ENCODE measurements around the gene RALGAPA2. TPM values are rescaled to one million over a fixed set of nuclear protein-coding genes. Genes with fewer than 3 reads are reported as not detected.

RALGAPA2 gene
- 24.8 and 35.1 TPM in 2 replicates for total RNA-seq

GRCh38 chr20:20712474-20713243 lies at the start of gene RALGAPA2:
RALGAPA2 (minus strand) TSS chr20:20712644; CDS start chr20:20712480, 164 bp downstream.
- TF ChIP-seq CTCF (IDR thresholded peaks at IDR 0.05; ENCODE audit: insufficient read depth, low read length, poor library complexity, severe bottlenecking), result no peak
- DNase-seq (ENCODE audit: low read depth), result peak; percentile 94
- Histone ChIP-seq H3K36me3 (ENCODE audit: control insufficient read depth, insufficient read depth, low read length) (no peaks in the 10 kb centered on the region), H3K4me3 (ENCODE audit: low read depth, low read length) (peak within 1 kb of the TSS; percentile 90), H3K27me3 (ENCODE audit: control insufficient read depth, insufficient read depth, low read length) (no peaks in the 10 kb centered on the region)

GRCh38 chr20:20761301-20761700 lies 48.9 kb upstream of the RALGAPA2 start:
- TF ChIP-seq CTCF (IDR thresholded peaks at IDR 0.05; ENCODE audit: insufficient read depth, low read length, poor library complexity, severe bottlenecking), result no peak
- DNase-seq (ENCODE audit: low read depth), result no peak
- no peaks in the 10 kb centered on the region for H3K27me3 ChIP-seq (ENCODE audit: control insufficient read depth, insufficient read depth, low read length)
- H3K36me3 ChIP-seq (ENCODE audit: control insufficient read depth, insufficient read depth, low read length), result no peaks in the 10 kb centered on the region
- no peak overlapping the region for H3K4me3 ChIP-seq (ENCODE audit: low read depth, low read length)

- Histone ChIP-seq H3K27me3 (ENCODE audit: control insufficient read depth, insufficient read depth, low read length) (no peaks in the 10 kb centered on the region), H3K36me3 (ENCODE audit: control insufficient read depth, insufficient read depth, low read length) (no peaks in the 10 kb centered on the region), H3K4me3 (ENCODE audit: low read depth, low read length) (no peak overlapping the region)
- DNase-seq (ENCODE audit: low read depth), result no peak
- TF ChIP-seq CTCF (IDR thresholded peaks at IDR 0.05; ENCODE audit: insufficient read depth, low read length, poor library complexity, severe bottlenecking), result no peak
These were observed 46.7 kb upstream of the RALGAPA2 start for GRCh38 chr20:20759132-20759531.

- no peaks in the 10 kb centered on the region for H3K36me3 ChIP-seq (ENCODE audit: control insufficient read depth, insufficient read depth, low read length)
- H3K27me3 ChIP-seq (ENCODE audit: control insufficient read depth, insufficient read depth, low read length), result no peaks in the 10 kb centered on the region
- no peak for DNase-seq (ENCODE audit: low read depth)
- H3K4me3 ChIP-seq (ENCODE audit: low read depth, low read length), result no peak overlapping the region
- TF ChIP-seq CTCF (IDR thresholded peaks at IDR 0.05; ENCODE audit: insufficient read depth, low read length, poor library complexity, severe bottlenecking), result no peak
These were observed 43.4 kb upstream of the RALGAPA2 start for GRCh38 chr20:20755674-20756319.

GRCh38 chr20:20755231-20755630 lies 42.8 kb upstream of the RALGAPA2 start:
- no peak for DNase-seq (ENCODE audit: low read depth)
- H3K36me3 ChIP-seq (ENCODE audit: control insufficient read depth, insufficient read depth, low read length), result no peaks in the 10 kb centered on the region
- no peak overlapping the region for H3K4me3 ChIP-seq (ENCODE audit: low read depth, low read length)
- no peak for TF ChIP-seq CTCF (IDR thresholded peaks at IDR 0.05; ENCODE audit: insufficient read depth, low read length, poor library complexity, severe bottlenecking)
- H3K27me3 ChIP-seq (ENCODE audit: control insufficient read depth, insufficient read depth, low read length), result no peaks in the 10 kb centered on the region
